ENCODE data around the gene TNIP3. TPM values are rescaled to one million over a fixed set of nuclear protein-coding genes. Genes with fewer than 3 reads are reported as not detected.

The TNIP3 gene
- polyA plus RNA-seq, 1 donor (not counting 4 experiments of a cell fraction or from before 2014, with no cell fraction given), result 0.04 TPM

- DNase-seq (ENCODE audit: low read depth, low spot score) (no peak), FAIRE-seq (no peak)
- Histone ChIP-seq H3K9me3 (ENCODE audit: control insufficient read depth, low read depth, low read length) (no peaks in the 10 kb centered on the region), H3K36me3 (ENCODE audit: control insufficient read depth in 2 of 2, extremely low read depth in 1 of 2, insufficient read depth in 2 of 2, low read length in 2 of 2) (no peaks in the 10 kb centered on the region), H3K4me3 (ENCODE audit: control insufficient read depth in 2 of 3, extremely low read depth in 1 of 3, insufficient read depth in 2 of 3, low read depth in 1 of 3, low read length in 3 of 3) (no peak overlapping the region), H3K4me2 (ENCODE audit: control insufficient read depth, extremely low read depth, insufficient read depth, low read depth, low read length) (no peak overlapping the region), H2AFZ (ENCODE audit: control insufficient read depth, low read length) (no peak overlapping the region), H3K27ac (ENCODE audit: control insufficient read depth, insufficient read depth, low read length) (no peak overlapping the region), H4K20me1 (ENCODE audit: control insufficient read depth, extremely low read depth, insufficient read depth, low read length) (no peaks in the 10 kb centered on the region), H3K9ac (ENCODE audit: control insufficient read depth, extremely low read depth, insufficient read depth, low read length) (no peak overlapping the region), H3K27me3 (ENCODE audit: control insufficient read depth, extremely low read depth, insufficient read depth, low read length) (no peaks in the 10 kb centered on the region), H3K79me2 (ENCODE audit: control insufficient read depth, insufficient read depth, low read length) (no peaks in the 10 kb centered on the region), H3K4me1 (ENCODE audit: control insufficient read depth, extremely low read depth, insufficient read depth, low read length) (peaks cover 6% of the 10 kb centered on the region), H3K9me1 (ENCODE audit: control insufficient read depth, extremely low read depth, insufficient read depth, low read length) (no peaks in the 10 kb centered on the region)
- dilution Hi-C loops (cut with MboI; ENCODE audit: extremely low pct_ligation_motif_present, low sequenced_read_pairs), result no loop called here
- no peak for TF ChIP-seq CTCF (optimal IDR thresholded peaks at IDR 0.05 in 1 of 3, IDR thresholded peaks at IDR 0.05 in 1 of 3, conservative IDR thresholded peaks at IDR 0.05 in 1 of 3; ENCODE audit: extremely low read depth in 1 of 3, insufficient read depth in 2 of 3, low read length in 3 of 3)
- no peak for TF ChIP-seq EZH2 (IDR thresholded peaks at IDR 0.05; ENCODE audit: low read length)
Measured at GRCh38 chr4:121168446-121169281, 4.5 kb upstream of the TNIP3 start.

- FAIRE-seq (no peak), DNase-seq (ENCODE audit: low read depth, low spot score) (no peak)
- Histone ChIP-seq H3K27ac (ENCODE audit: control insufficient read depth, insufficient read depth, low read length) (no peak overlapping the region), H2AFZ (ENCODE audit: control insufficient read depth, low read length) (no peak overlapping the region), H3K36me3 (ENCODE audit: control insufficient read depth in 2 of 2, extremely low read depth in 1 of 2, insufficient read depth in 2 of 2, low read length in 2 of 2) (no peaks in the 10 kb centered on the region), H3K9me1 (ENCODE audit: control insufficient read depth, extremely low read depth, insufficient read depth, low read length) (no peaks in the 10 kb centered on the region), H3K9ac (ENCODE audit: control insufficient read depth, extremely low read depth, insufficient read depth, low read length) (no peak overlapping the region), H3K9me3 (ENCODE audit: control insufficient read depth, low read depth, low read length) (no peaks in the 10 kb centered on the region), H3K4me1 (ENCODE audit: control insufficient read depth, extremely low read depth, insufficient read depth, low read length) (peaks cover 6% of the 10 kb centered on the region), H3K79me2 (ENCODE audit: control insufficient read depth, insufficient read depth, low read length) (no peaks in the 10 kb centered on the region), H3K4me3 (ENCODE audit: control insufficient read depth in 2 of 3, extremely low read depth in 1 of 3, insufficient read depth in 2 of 3, low read depth in 1 of 3, low read length in 3 of 3) (no peak overlapping the region), H3K4me2 (ENCODE audit: control insufficient read depth, extremely low read depth, insufficient read depth, low read depth, low read length) (no peak overlapping the region), H4K20me1 (ENCODE audit: control insufficient read depth, extremely low read depth, insufficient read depth, low read length) (no peaks in the 10 kb centered on the region), H3K27me3 (ENCODE audit: control insufficient read depth, extremely low read depth, insufficient read depth, low read length) (no peaks in the 10 kb centered on the region)
- TF ChIP-seq CTCF (optimal IDR thresholded peaks at IDR 0.05 in 1 of 3, IDR thresholded peaks at IDR 0.05 in 1 of 3, conservative IDR thresholded peaks at IDR 0.05 in 1 of 3; ENCODE audit: extremely low read depth in 1 of 3, insufficient read depth in 2 of 3, low read length in 3 of 3) (no peak), EZH2 (IDR thresholded peaks at IDR 0.05; ENCODE audit: low read length) (no peak)
- dilution Hi-C loops (cut with MboI; ENCODE audit: extremely low pct_ligation_motif_present, low sequenced_read_pairs), result no loop called here
Measured at GRCh38 chr4:121166976-121167375, 2.9 kb upstream of the TNIP3 start.

Measured in keratinocyte (primary cell).